ENCODE measurements around the gene OXCT1.

GRCh38 chr5:41877408-41877807, 7.2 kb upstream of the OXCT1 start:
- TF ChIP-seq ZNF830 (CRISPR knock-in tag; IDR thresholded peaks at IDR 0.05), result no peak
- TF ChIP-seq ETV6 (IDR thresholded peaks at IDR 0.05; ENCODE audit: borderline replicate concordance in 1 of 2, low read depth in 2 of 2, low read length in 1 of 2), result no peak
- TF ChIP-seq ETV6 (CRISPR knock-in tag; IDR thresholded peaks at IDR 0.05; ENCODE audit: borderline replicate concordance), result no peak
- TF ChIP-seq RBFOX2 (IDR thresholded peaks at IDR 0.05; ENCODE audit: low read depth, low read length), result no peak
- no peak for TF ChIP-seq SMARCA4 (IDR thresholded peaks at IDR 0.05)
- no peak for TF ChIP-seq RAD21 (CRISPR knock-in tag; conservative IDR thresholded peaks at IDR 0.05 in 1 of 2, IDR thresholded peaks at IDR 0.05 in 1 of 2)
- TF ChIP-seq RNF219 (CRISPR knock-in tag; IDR thresholded peaks at IDR 0.05), result no peak
- TF ChIP-seq SMAD1 (IDR thresholded peaks at IDR 0.05; ENCODE audit: low read depth, low read length, partially characterized antibody), result no peak
- TF ChIP-seq, protein P1, sequence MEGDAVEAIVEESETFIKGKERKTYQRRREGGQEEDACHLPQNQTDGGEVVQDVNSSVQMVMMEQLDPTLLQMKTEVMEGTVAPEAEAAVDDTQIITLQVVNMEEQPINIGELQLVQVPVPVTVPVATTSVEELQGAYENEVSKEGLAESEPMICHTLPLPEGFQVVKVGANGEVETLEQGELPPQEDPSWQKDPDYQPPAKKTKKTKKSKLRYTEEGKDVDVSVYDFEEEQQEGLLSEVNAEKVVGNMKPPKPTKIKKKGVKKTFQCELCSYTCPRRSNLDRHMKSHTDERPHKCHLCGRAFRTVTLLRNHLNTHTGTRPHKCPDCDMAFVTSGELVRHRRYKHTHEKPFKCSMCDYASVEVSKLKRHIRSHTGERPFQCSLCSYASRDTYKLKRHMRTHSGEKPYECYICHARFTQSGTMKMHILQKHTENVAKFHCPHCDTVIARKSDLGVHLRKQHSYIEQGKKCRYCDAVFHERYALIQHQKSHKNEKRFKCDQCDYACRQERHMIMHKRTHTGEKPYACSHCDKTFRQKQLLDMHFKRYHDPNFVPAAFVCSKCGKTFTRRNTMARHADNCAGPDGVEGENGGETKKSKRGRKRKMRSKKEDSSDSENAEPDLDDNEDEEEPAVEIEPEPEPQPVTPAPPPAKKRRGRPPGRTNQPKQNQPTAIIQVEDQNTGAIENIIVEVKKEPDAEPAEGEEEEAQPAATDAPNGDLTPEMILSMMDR (IDR thresholded peaks at IDR 0.05 in 2 of 3, conservative IDR thresholded peaks at IDR 0.05 in 1 of 3; ENCODE audit: insufficient read depth in 2 of 3, low read depth in 1 of 3, low read length in 3 of 3), result no peak
- TF ChIP-seq, protein P2, sequence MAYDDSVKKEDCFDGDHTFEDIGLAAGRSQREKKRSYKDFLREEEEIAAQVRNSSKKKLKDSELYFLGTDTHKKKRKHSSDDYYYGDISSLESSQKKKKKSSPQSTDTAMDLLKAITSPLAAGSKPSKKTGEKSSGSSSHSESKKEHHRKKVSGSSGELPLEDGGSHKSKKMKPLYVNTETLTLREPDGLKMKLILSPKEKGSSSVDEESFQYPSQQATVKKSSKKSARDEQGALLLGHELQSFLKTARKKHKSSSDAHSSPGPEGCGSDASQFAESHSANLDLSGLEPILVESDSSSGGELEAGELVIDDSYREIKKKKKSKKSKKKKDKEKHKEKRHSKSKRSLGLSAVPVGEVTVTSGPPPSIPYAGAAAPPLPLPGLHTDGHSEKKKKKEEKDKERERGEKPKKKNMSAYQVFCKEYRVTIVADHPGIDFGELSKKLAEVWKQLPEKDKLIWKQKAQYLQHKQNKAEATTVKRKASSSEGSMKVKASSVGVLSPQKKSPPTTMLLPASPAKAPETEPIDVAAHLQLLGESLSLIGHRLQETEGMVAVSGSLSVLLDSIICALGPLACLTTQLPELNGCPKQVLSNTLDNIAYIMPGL (CRISPR knock-in tag; IDR thresholded peaks at IDR 0.05), result no peak
- no peak for TF ChIP-seq BCL6 (CRISPR knock-in tag; IDR thresholded peaks at IDR 0.05)
- no peak for TF ChIP-seq MAZ (CRISPR knock-in tag; conservative IDR thresholded peaks at IDR 0.05 in 1 of 2, IDR thresholded peaks at IDR 0.05 in 1 of 2)
- no peak for TF ChIP-seq HIVEP1 (CRISPR knock-in tag; IDR thresholded peaks at IDR 0.05)
- TF ChIP-seq BHLHE40 (IDR thresholded peaks at IDR 0.05; ENCODE audit: low read length), result no peak
- TF ChIP-seq ZNF197 (CRISPR knock-in tag; IDR thresholded peaks at IDR 0.05; ENCODE audit: low read depth), result no peak

Measured in K562 (cell line).